ENCODE data around the gene CD300LB. TPM values are rescaled to one million over a fixed set of nuclear protein-coding genes. Genes with fewer than 3 reads are reported as not detected.

Gene CD300LB
- polyA plus RNA-seq, 3 donors: 0.11 to 0.25 (median 0.23) TPM

Other genes starting within 250 kb of the CD300LB start
- gene KIF19, start 205.2 kb downstream of the CD300LB start, polyA plus RNA-seq (ENCODE audit: insufficient read length in 3 of 3): under 1 TPM; 0.37 to 0.54 (median 0.44) TPM
- under 1 TPM; 0.11 to 0.21 (median 0.17) TPM for gene BTBD17, start 169.6 kb downstream of the CD300LB start, polyA plus RNA-seq (ENCODE audit: insufficient read length in 3 of 3)
- under 1 TPM in 1 of 3 donors, not detected in 2; 0.18 TPM for gene GPR142, start 164.0 kb downstream of the CD300LB start, polyA plus RNA-seq (ENCODE audit: insufficient read length in 3 of 3)
- gene GPRC5C, start 99.4 kb downstream of the CD300LB start, polyA plus RNA-seq (ENCODE audit: insufficient read length in 3 of 3): 100 to 1,000 TPM in 2 of 3 donors, 10 to 100 TPM in 1; 92.3 to 121 (median 112) TPM
- 1 to 10 TPM in 2 of 3 donors, under 1 TPM in 1; 0.87 to 1.3 (median 1.1) TPM for gene CD300A, start 64.8 kb downstream of the CD300LB start, polyA plus RNA-seq (ENCODE audit: insufficient read length in 3 of 3)
- under 1 TPM; 0.35 to 0.71 (median 0.40) TPM for gene CD300C, start 14.6 kb upstream of the CD300LB start, polyA plus RNA-seq (ENCODE audit: insufficient read length in 3 of 3)
- gene CD300H, start 36.0 kb upstream of the CD300LB start, polyA plus RNA-seq (ENCODE audit: insufficient read length in 3 of 3): under 1 TPM in 1 of 3 donors, not detected in 2; 0.57 TPM
- gene CD300LD, start 60.8 kb upstream of the CD300LB start, polyA plus RNA-seq (ENCODE audit: insufficient read length in 3 of 3): not detected
- under 1 TPM; 0.10 to 0.29 (median 0.11) TPM for gene CD300E, start 92.3 kb upstream of the CD300LB start, polyA plus RNA-seq (ENCODE audit: insufficient read length in 3 of 3)
- under 1 TPM; 0.32 to 0.57 (median 0.37) TPM for gene CD300LF, start 181.4 kb upstream of the CD300LB start, polyA plus RNA-seq (ENCODE audit: insufficient read length in 3 of 3)
- gene RAB37, start 205.8 kb upstream of the CD300LB start, polyA plus RNA-seq (ENCODE audit: insufficient read length in 3 of 3): 1 to 10 TPM; 4.8 to 5.7 (median 5.6) TPM
- 100 to 1,000 TPM; 148 to 190 (median 161) TPM for gene NHERF1, start 217.2 kb upstream of the CD300LB start, polyA plus RNA-seq (ENCODE audit: insufficient read length in 3 of 3)
- gene NAT9, start 244.9 kb upstream of the CD300LB start, polyA plus RNA-seq (ENCODE audit: insufficient read length in 3 of 3): 10 to 100 TPM; 39.3 to 41.1 (median 39.9) TPM

Measured in right renal cortex interstitium (tissue), 3 donors.